ENCODE data around the gene AADACL3. TPM values are rescaled to one million over a fixed set of nuclear protein-coding genes. Genes with fewer than 3 reads are reported as not detected.
"Not testable (repeated sequence)": the region's sequence is repeated elsewhere in the genome, so short reads cannot be mapped to it uniquely, and the experiment has no call there.

AADACL3 gene
- total and polyA plus RNA-seq, 7 donors = not detected

DNA sequence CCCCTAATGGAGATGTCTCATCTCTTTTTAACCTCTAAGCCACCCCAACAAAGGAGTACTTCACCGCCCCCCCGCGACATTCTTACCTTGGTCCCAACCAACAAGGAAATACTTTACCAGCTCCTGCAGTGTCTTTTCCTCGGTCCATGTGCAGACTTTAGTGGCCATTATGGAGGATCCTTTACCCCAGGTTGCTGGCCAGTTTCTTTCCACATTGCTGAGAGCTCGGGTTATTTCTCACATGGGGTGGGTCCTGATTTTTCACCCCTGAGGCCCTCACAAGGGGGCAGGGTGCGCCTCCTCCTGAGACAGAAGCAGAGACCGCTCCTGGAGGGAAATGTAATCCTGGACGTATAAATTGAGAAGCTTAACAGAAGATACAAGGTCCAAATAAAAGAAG lies 3.0 kb upstream of the AADACL3 start:
- no peak overlapping the region for H3K27ac ChIP-seq
- H3K4me1 ChIP-seq = no peaks in the 10 kb centered on the region
- WGBS, 2 donors = 91 to 94% methylated on average over 8 of the region's 8 CpGs
- no peaks in the 10 kb centered on the region for H3K36me3 ChIP-seq
- no peaks in the 10 kb centered on the region for H3K9me3 ChIP-seq
- intact Hi-C loops (cut with DNase I) = no loop called here
- no peak for TF ChIP-seq POLR2A (IDR thresholded peaks at IDR 0.05)
- TF ChIP-seq, protein P1, sequence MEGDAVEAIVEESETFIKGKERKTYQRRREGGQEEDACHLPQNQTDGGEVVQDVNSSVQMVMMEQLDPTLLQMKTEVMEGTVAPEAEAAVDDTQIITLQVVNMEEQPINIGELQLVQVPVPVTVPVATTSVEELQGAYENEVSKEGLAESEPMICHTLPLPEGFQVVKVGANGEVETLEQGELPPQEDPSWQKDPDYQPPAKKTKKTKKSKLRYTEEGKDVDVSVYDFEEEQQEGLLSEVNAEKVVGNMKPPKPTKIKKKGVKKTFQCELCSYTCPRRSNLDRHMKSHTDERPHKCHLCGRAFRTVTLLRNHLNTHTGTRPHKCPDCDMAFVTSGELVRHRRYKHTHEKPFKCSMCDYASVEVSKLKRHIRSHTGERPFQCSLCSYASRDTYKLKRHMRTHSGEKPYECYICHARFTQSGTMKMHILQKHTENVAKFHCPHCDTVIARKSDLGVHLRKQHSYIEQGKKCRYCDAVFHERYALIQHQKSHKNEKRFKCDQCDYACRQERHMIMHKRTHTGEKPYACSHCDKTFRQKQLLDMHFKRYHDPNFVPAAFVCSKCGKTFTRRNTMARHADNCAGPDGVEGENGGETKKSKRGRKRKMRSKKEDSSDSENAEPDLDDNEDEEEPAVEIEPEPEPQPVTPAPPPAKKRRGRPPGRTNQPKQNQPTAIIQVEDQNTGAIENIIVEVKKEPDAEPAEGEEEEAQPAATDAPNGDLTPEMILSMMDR (IDR thresholded peaks at IDR 0.05) = no peak
- no peak for TF ChIP-seq POLR2AphosphoS5 (IDR thresholded peaks at IDR 0.05)
- no peak for TF ChIP-seq EP300 (IDR thresholded peaks at IDR 0.05)
- DNase-seq = no peak
- no peak overlapping the region for H3K4me3 ChIP-seq
- no peaks in the 10 kb centered on the region for H3K27me3 ChIP-seq

DNA sequence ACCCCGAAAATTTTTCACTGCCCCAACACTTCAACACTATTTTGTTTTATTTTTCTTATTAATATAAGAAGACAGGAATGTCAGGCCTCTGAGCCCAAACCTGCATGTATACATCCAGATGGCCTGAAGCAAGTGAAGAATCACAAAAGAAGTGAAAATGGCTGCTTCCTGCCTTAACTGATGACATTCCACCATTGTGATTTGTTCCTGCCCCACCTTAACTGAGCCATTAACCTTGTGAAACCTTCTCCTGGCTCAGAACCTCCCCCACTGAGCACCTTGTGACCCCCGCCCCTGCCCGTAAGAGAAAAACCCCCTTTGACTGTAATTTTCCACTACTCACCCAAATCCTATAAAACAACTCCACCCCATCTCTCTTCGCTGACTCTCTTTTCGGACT lies 2.3 kb upstream of the AADACL3 start:
- H3K9me3 ChIP-seq; H3K27ac ChIP-seq; DNase-seq; H3K36me3 ChIP-seq; intact Hi-C loops (cut with DNase I); H3K4me1 ChIP-seq; H3K27me3 ChIP-seq; H3K4me3 ChIP-seq: not testable (repeated sequence)
- WGBS, 2 donors = 88 to 91% methylated on average over 5 of the region's 5 CpGs

DNA sequence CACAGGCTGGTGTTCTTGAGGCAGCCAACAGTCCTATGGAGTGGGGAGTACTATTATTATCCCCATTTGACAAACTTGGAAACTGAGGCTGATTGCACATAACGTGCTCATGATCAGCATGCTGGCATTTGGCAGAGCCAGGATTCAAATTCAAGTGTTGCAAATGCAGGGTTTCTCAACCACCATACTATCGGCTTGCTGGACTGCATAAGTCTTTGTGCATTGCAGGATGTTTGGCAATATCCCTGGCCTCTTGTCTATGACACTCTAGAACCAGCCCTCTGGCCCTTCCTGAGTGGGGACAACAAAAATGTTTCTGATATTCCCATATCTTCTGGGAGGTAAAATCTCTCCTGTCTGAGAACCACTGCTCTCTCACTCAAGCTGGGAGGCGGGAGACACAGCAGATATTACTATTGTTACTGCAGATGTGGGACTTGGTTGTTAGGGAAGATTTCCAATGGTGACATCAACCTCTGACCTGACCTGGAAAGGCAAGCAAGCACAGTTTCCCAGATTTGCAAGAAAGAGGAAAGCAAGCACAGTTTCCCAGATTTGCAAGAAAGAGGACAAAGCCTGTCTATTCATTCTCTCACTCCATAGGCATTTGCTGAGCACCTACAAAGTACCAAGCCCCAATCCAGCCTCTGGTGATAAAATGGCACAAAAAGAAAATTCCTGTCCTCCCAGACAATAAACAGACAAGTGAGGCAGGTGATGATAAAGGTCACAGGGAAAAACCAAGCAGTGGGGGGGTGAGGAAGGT lies 1.0 kb upstream of the AADACL3 start:
- no peak for DNase-seq
- TF ChIP-seq EP300 (IDR thresholded peaks at IDR 0.05) (no peak), POLR2AphosphoS5 (IDR thresholded peaks at IDR 0.05) (no peak), POLR2A (IDR thresholded peaks at IDR 0.05) (no peak)
- TF ChIP-seq, protein P1 (IDR thresholded peaks at IDR 0.05) = no peak
- no peak overlapping the region for H3K27ac ChIP-seq
- no peaks in the 10 kb centered on the region for H3K27me3 ChIP-seq
- 80 to 86% methylated on average over 3 of the region's 3 CpGs for WGBS, 2 donors
- H3K4me1 ChIP-seq = no peaks in the 10 kb centered on the region
- H3K4me3 ChIP-seq = no peak overlapping the region
- H3K9me3 ChIP-seq = no peaks in the 10 kb centered on the region
- intact Hi-C loops (cut with DNase I) = no loop called here
- no peaks in the 10 kb centered on the region for H3K36me3 ChIP-seq

DNA sequence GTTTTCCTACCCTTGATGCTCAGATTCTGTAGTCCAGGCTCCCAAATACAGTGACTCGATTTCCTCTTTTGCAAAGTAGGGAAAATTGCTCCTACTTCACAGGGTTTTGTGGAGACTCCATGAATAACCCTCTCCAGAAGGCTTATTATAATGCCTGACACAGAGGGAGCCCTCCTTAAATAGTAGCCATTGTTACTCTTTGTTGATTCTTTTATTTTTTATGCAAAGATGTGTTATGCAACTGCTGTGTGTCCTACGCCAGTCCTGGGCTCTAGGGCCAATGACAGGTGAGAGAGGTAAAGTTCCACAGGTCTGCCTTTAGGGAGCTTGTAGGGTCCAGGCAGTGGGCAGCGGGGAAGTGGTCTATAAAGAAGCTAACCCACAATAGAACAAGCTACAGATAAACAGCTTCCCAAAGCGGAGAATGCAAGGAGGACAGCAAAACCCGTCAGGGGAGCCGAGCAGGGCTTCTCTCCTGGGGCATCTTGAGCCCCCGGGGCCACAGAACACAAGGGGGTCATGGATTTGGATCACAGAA lies 1.5 kb downstream of the AADACL3 start:
- no peak for DNase-seq
- Histone ChIP-seq H3K27me3 (no peaks in the 10 kb centered on the region), H3K36me3 (no peaks in the 10 kb centered on the region), H3K9me3 (no peaks in the 10 kb centered on the region), H3K4me3 (no peak overlapping the region), H3K4me1 (no peaks in the 10 kb centered on the region), H3K27ac (no peak overlapping the region)
- intact Hi-C loops (cut with DNase I) = no loop called here
- TF ChIP-seq, protein P1 (IDR thresholded peaks at IDR 0.05) = no peak
- TF ChIP-seq EP300 (IDR thresholded peaks at IDR 0.05) = no peak
- TF ChIP-seq POLR2AphosphoS5 (IDR thresholded peaks at IDR 0.05) = no peak
- no peak for TF ChIP-seq POLR2A (IDR thresholded peaks at IDR 0.05)
- 81 to 90% methylated on average over 7 of the region's 7 CpGs for WGBS, 2 donors

DNA sequence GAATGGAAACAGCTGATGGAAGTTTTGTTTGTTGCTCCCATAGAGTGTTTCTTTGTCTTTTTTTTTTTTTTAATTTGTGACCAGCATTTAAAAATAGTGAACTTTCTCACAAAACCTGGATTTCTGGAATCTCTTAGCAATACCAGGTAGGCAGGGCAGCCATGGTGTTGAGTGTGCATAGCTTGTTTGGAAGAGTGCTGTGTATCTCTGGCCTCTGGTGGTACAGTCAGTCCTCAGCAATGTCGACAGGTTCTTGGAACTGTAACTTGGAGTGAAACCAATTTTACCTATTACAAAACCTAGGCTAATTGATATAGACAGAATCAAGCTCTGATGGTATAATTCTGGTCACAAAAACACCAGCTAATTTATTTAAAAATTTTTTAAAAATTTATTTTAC lies 6.7 kb downstream of the AADACL3 start:
- H3K27ac ChIP-seq = no peak overlapping the region
- TF ChIP-seq POLR2A (IDR thresholded peaks at IDR 0.05) (no peak), EP300 (IDR thresholded peaks at IDR 0.05) (no peak), POLR2AphosphoS5 (IDR thresholded peaks at IDR 0.05) (no peak)
- TF ChIP-seq, protein P1 (IDR thresholded peaks at IDR 0.05) = no peak
- WGBS, 2 donors = 87 to 92% methylated on average over 1 of the region's 1 CpG

More for the DNA sequence above, 6.7 kb downstream of the AADACL3 start:
- no peak overlapping the region for H3K4me3 ChIP-seq
- intact Hi-C loops (cut with DNase I) = no loop called here
- H3K4me1 ChIP-seq = no peaks in the 10 kb centered on the region
- H3K36me3 ChIP-seq = no peaks in the 10 kb centered on the region
- H3K27me3 ChIP-seq = no peaks in the 10 kb centered on the region
- H3K9me3 ChIP-seq = no peaks in the 10 kb centered on the region
- no peak for DNase-seq
